ENCODE measurements around the gene SFRP4. TPM values are rescaled to one million over a fixed set of nuclear protein-coding genes. Genes with fewer than 3 reads are reported as not detected.

SFRP4 gene
- total RNA-seq, 1 experiment from 2014 or later, result 0.24 TPM

GRCh38 chr7:37916017-37916672, 472 bp downstream of the SFRP4 start (continued):
- TF ChIP-seq AFF4 (CRISPR knock-in tag; IDR thresholded peaks at IDR 0.05; ENCODE audit: borderline replicate concordance) (0 out of 2 replicates have a peak, but pooled peaks have one; percentile 30), FOXK1 (CRISPR knock-in tag; IDR thresholded peaks at IDR 0.05) (peak; percentile 85), ZSCAN18 (CRISPR knock-in tag; IDR thresholded peaks at IDR 0.05) (no peak), ZNF232 (CRISPR knock-in tag; IDR thresholded peaks at IDR 0.05) (peak; percentile 87; the same call in 1 of the 2 replicates), HMGA2 (CRISPR knock-in tag; IDR thresholded peaks at IDR 0.05) (no peak), USF2 (CRISPR knock-in tag; IDR thresholded peaks at IDR 0.05) (no peak), OVOL2 (CRISPR knock-in tag; IDR thresholded peaks at IDR 0.05; ENCODE audit: borderline replicate concordance) (no peak), JAZF1 (CRISPR knock-in tag; IDR thresholded peaks at IDR 0.05) (no peak), ZNF396 (CRISPR knock-in tag; IDR thresholded peaks at IDR 0.05; ENCODE audit: borderline replicate concordance) (no peak), GRHL2 (CRISPR knock-in tag; IDR thresholded peaks at IDR 0.05; ENCODE audit: insufficient replicate concordance, severe bottlenecking) (no peak), SMAD4 (CRISPR knock-in tag; IDR thresholded peaks at IDR 0.05) (peak; percentile 96), ZNF138 (CRISPR knock-in tag; conservative IDR thresholded peaks at IDR 0.05) (no peak)
- TF ChIP-seq, protein P1, sequence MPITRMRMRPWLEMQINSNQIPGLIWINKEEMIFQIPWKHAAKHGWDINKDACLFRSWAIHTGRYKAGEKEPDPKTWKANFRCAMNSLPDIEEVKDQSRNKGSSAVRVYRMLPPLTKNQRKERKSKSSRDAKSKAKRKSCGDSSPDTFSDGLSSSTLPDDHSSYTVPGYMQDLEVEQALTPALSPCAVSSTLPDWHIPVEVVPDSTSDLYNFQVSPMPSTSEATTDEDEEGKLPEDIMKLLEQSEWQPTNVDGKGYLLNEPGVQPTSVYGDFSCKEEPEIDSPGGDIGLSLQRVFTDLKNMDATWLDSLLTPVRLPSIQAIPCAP (CRISPR knock-in tag; IDR thresholded peaks at IDR 0.05), result peak; percentile 95
- TF ChIP-seq, protein P2, sequence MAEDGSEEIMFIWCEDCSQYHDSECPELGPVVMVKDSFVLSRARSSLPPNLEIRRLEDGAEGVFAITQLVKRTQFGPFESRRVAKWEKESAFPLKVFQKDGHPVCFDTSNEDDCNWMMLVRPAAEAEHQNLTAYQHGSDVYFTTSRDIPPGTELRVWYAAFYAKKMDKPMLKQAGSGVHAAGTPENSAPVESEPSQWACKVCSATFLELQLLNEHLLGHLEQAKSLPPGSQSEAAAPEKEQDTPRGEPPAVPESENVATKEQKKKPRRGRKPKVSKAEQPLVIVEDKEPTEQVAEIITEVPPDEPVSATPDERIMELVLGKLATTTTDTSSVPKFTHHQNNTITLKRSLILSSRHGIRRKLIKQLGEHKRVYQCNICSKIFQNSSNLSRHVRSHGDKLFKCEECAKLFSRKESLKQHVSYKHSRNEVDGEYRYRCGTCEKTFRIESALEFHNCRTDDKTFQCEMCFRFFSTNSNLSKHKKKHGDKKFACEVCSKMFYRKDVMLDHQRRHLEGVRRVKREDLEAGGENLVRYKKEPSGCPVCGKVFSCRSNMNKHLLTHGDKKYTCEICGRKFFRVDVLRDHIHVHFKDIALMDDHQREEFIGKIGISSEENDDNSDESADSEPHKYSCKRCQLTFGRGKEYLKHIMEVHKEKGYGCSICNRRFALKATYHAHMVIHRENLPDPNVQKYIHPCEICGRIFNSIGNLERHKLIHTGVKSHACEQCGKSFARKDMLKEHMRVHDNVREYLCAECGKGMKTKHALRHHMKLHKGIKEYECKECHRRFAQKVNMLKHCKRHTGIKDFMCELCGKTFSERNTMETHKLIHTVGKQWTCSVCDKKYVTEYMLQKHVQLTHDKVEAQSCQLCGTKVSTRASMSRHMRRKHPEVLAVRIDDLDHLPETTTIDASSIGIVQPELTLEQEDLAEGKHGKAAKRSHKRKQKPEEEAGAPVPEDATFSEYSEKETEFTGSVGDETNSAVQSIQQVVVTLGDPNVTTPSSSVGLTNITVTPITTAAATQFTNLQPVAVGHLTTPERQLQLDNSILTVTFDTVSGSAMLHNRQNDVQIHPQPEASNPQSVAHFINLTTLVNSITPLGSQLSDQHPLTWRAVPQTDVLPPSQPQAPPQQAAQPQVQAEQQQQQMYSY (CRISPR knock-in tag; IDR thresholded peaks at IDR 0.05), result peak; percentile 79

DNA sequence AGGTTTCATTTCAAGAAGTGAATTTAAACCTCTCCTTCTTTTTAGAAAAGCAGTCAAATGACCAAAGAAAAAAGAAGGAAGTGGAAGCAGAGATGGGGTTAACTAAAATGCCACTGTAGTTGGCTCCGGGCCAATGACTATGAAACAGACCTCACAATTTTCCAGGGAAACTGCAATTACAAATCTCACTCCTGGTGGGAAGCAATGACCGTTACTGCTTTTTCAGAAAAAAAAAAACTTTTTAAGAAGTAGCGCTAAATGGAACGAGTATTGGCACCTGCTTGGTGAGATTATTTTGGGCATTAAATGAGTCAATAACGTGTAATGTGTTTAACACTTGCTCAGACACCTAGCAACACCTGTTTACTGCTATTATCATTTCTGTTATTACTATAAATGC, 1.2 kb downstream of the SFRP4 start:
- no peaks in the 10 kb centered on the region for H3K9me3 Mint-ChIP-seq
- H3K27me3 Mint-ChIP-seq (ENCODE audit: low read depth), result peaks cover 78% of the 10 kb centered on the region
- DNase-seq (ENCODE audit: low spot score) (no peak), ATAC-seq (no peak)
- ChIA-PET CTCF (interaction anchor here (0.8 to 3.8 kb wide), 8 partner anchors 8 to 420 kb away, joined by 3 to 32 read pairs (median 12); no protein-coding TSS in a partner anchor), POLR2A (no interaction called here)
- no peak overlapping the region for H3K27ac Mint-ChIP-seq
- H3K4me1 Mint-ChIP-seq, result peaks cover 8% of the 10 kb centered on the region
- H3K36me3 Mint-ChIP-seq, result no peaks in the 10 kb centered on the region
- H3K4me3 Mint-ChIP-seq, result peak overlapping the region; percentile 78; the same call in 1 of the 2 replicates
- no peak for TF ChIP-seq ZNF416 (CRISPR knock-in tag; IDR thresholded peaks at IDR 0.05)
- TF ChIP-seq NR1H2 (CRISPR knock-in tag; IDR thresholded peaks at IDR 0.05), result no peak
- TF ChIP-seq JAZF1 (CRISPR knock-in tag; IDR thresholded peaks at IDR 0.05), result no peak
- TF ChIP-seq GRHL2 (CRISPR knock-in tag; IDR thresholded peaks at IDR 0.05; ENCODE audit: insufficient replicate concordance, severe bottlenecking), result no peak
- no peak for TF ChIP-seq JUN (CRISPR knock-in tag; IDR thresholded peaks at IDR 0.05)
- no peak for TF ChIP-seq KAT7 (CRISPR knock-in tag; IDR thresholded peaks at IDR 0.05; ENCODE audit: borderline replicate concordance)
- no peak for TF ChIP-seq FOXP4 (CRISPR knock-in tag; IDR thresholded peaks at IDR 0.05)
- no peak for TF ChIP-seq ZMAT4 (CRISPR knock-in tag; IDR thresholded peaks at IDR 0.05)
- TF ChIP-seq MYBL2 (CRISPR knock-in tag; IDR thresholded peaks at IDR 0.05), result no peak
- no peak for TF ChIP-seq ESRRA (CRISPR knock-in tag; IDR thresholded peaks at IDR 0.05; ENCODE audit: borderline replicate concordance)
- no peak for TF ChIP-seq TEAD4 (CRISPR knock-in tag; IDR thresholded peaks at IDR 0.05)

Data from WTC11 (cell line).